Cerebellar nuclear complex (tissue), 1 donor: ENCODE data around the gene CNTNAP2.
A peak's percentile ranks its signal among the peaks of the same experiment; 100 is the strongest.

Experiments used
- DNase-seq, 2 experiments: peaks; one replicate each; lab custom pipeline; 2025; lab: John Stamatoyannopoulos, UW

Gene CNTNAP2

GRCh38 chr7:148148456-148148855 lies 2031.9 kb downstream of the CNTNAP2 start:
- no peak for DNase-seq

GRCh38 chr7:148149730-148150129 lies 2033.1 kb downstream of the CNTNAP2 start:
- no peak for DNase-seq

GRCh38 chr7:148151778-148152177 lies 2035.2 kb downstream of the CNTNAP2 start:
- DNase-seq: no peak

GRCh38 chr7:148153616-148154284 lies 2037.1 kb downstream of the CNTNAP2 start:
- peak; percentile 82 to 90 for DNase-seq

- DNase-seq: no peak
Measured at GRCh38 chr7:148155000-148155399, 2038.4 kb downstream of the CNTNAP2 start.

GRCh38 chr7:148155826-148156225 lies 2039.2 kb downstream of the CNTNAP2 start:
- DNase-seq: no peak

- DNase-seq: no peak
Measured at GRCh38 chr7:148156233-148156632, 2039.6 kb downstream of the CNTNAP2 start.

- no peak for DNase-seq
Measured at GRCh38 chr7:148159331-148159730, 2042.7 kb downstream of the CNTNAP2 start.

- DNase-seq: no peak
Measured at GRCh38 chr7:148161776-148162175, 2045.2 kb downstream of the CNTNAP2 start.

GRCh38 chr7:148162808-148163207 lies 2046.2 kb downstream of the CNTNAP2 start:
- DNase-seq: no peak

GRCh38 chr7:148163246-148163645 lies 2046.6 kb downstream of the CNTNAP2 start:
- DNase-seq: no peak

- DNase-seq: no peak
Measured at GRCh38 chr7:148172920-148173319, 2056.3 kb downstream of the CNTNAP2 start.

GRCh38 chr7:148173369-148173768 lies 2056.8 kb downstream of the CNTNAP2 start:
- DNase-seq: no peak

GRCh38 chr7:148174376-148174775 lies 2057.8 kb downstream of the CNTNAP2 start:
- DNase-seq: no peak

- no peak for DNase-seq
Measured at GRCh38 chr7:148175512-148175911, 2058.9 kb downstream of the CNTNAP2 start.

- no peak for DNase-seq
Measured at GRCh38 chr7:148177972-148178371, 2061.4 kb downstream of the CNTNAP2 start.

GRCh38 chr7:148180075-148180474 lies 2063.5 kb downstream of the CNTNAP2 start:
- DNase-seq: no peak

- DNase-seq: no peak
Measured at GRCh38 chr7:148182264-148182663, 2065.7 kb downstream of the CNTNAP2 start.

- no peak for DNase-seq
Measured at GRCh38 chr7:148185041-148185440, 2068.4 kb downstream of the CNTNAP2 start.

- DNase-seq: no peak
Measured at GRCh38 chr7:148187471-148187870, 2070.9 kb downstream of the CNTNAP2 start.

- DNase-seq: no peak
Measured at GRCh38 chr7:148191391-148192065, 2074.9 kb downstream of the CNTNAP2 start.

- no peak for DNase-seq
Measured at GRCh38 chr7:148192491-148192890, 2075.9 kb downstream of the CNTNAP2 start.

GRCh38 chr7:148201992-148202391 lies 2085.4 kb downstream of the CNTNAP2 start:
- DNase-seq: no peak
